IPS-18c (cell line): ENCODE results near the gene HLCS.

ENCODE experiments used
- H3K4me3 ChIP-seq: 2 replicates; pipeline ENCODE4 v1.7.0; 2013; ENCODE audit warnings: low read depth, mild to moderate bottlenecking, low read length, moderate library complexity; ENCODE audit not compliant: insufficient read depth
- H3K9me3 ChIP-seq: one replicate; pipeline ENCODE4 v1.6.1; 2013; ENCODE audit warnings: mild to moderate bottlenecking, low read length, moderate library complexity; ENCODE audit not compliant: control insufficient read depth, insufficient read depth

HLCS gene

GRCh38 chr21:36704958-36705678 is 261.4 kb downstream of the HLCS start:
- Histone ChIP-seq H3K4me3 (peak overlapping the region; percentile 24; the same call in 1 of the 2 replicates), H3K9me3 (peaks cover 4% of the 10 kb centered on the region)

- Histone ChIP-seq H3K4me3 (peak overlapping the region; percentile 24; the same call in 1 of the 2 replicates), H3K9me3 (peaks cover 4% of the 10 kb centered on the region)
Observed at GRCh38 chr21:36704281-36704957, 262.1 kb downstream of the HLCS start.

- peaks cover 4% of the 10 kb centered on the region for H3K9me3 ChIP-seq
- no peak overlapping the region for H3K4me3 ChIP-seq
Observed at GRCh38 chr21:36703626-36704280, 262.7 kb downstream of the HLCS start.

- Histone ChIP-seq H3K4me3 (no peak overlapping the region), H3K9me3 (peaks cover 4% of the 10 kb centered on the region)
Observed at GRCh38 chr21:36703123-36703522, 263.3 kb downstream of the HLCS start.

- Histone ChIP-seq H3K4me3 (no peak overlapping the region), H3K9me3 (peaks cover 5% of the 10 kb centered on the region)
Observed at GRCh38 chr21:36702622-36702968, 263.9 kb downstream of the HLCS start.

- H3K4me3 ChIP-seq: 0 out of 2 replicates have a peak overlapping the region, but pooled peaks have one; percentile 28
- H3K9me3 ChIP-seq: peaks cover 7% of the 10 kb centered on the region
Observed at GRCh38 chr21:36701756-36702621, 264.5 kb downstream of the HLCS start.

- Histone ChIP-seq H3K4me3 (peak overlapping the region; percentile 28), H3K9me3 (peaks cover 5% of the 10 kb centered on the region)
Observed at GRCh38 chr21:36700971-36701755, 265.3 kb downstream of the HLCS start.
